Measurements from ENCODE around the gene ATXN1. TPM values are rescaled to one million over a fixed set of nuclear protein-coding genes. Genes with fewer than 3 reads are reported as not detected.

ATXN1 gene
- polyA plus RNA-seq, 1 of the 3 experiments (the other 2 are of a cell fraction), result 7.9 TPM

- peaks cover 0 to 43% of the 10 kb centered on the region in 2 experiments; a peak in 2 of 4 replicates for H3K4me1 ChIP-seq (ENCODE audit: control insufficient read depth in 1 of 2, insufficient read depth in 2 of 2, low read depth in 1 of 2, low read length in 1 of 2)
- H3K27me3 ChIP-seq (ENCODE audit: insufficient read depth), result no peaks in the 10 kb centered on the region
- no peaks in the 10 kb centered on the region for H3K79me2 ChIP-seq (ENCODE audit: insufficient read depth)
- no peaks in the 10 kb centered on the region for H3K9me2 ChIP-seq
- 97% methylated on average over 3 of the region's 3 CpGs for WGBS (ENCODE audit: low lambda C conversion rate)
- DNase-seq, result no peak
- H3K9ac ChIP-seq, result no peak overlapping the region
- no peaks in the 10 kb centered on the region for H3K9me3 ChIP-seq
- H4K20me1 ChIP-seq (ENCODE audit: insufficient read depth), result no peaks in the 10 kb centered on the region
- ChIA-PET CTCF (interaction anchor here (0.8 to 4.2 kb wide), 6 partner anchors 10 to 42 kb away, joined by 4 to 23 read pairs (median 8); no protein-coding TSS in a partner anchor), POLR2A (interaction anchor here (0.6 kb wide), 1 partner anchor 30 kb away, joined by 3 read pairs; no protein-coding TSS in a partner anchor)
- H3K4me2 ChIP-seq, result no peak overlapping the region
- H3K4me3 ChIP-seq (ENCODE audit: low read depth in 2 of 2, low read length in 1 of 2), result no peak overlapping the region
- H2AFZ ChIP-seq (ENCODE audit: low read depth), result no peak overlapping the region
- H3F3A ChIP-seq (replicated peaks; ENCODE audit: insufficient read depth), result peaks cover 5% of the 10 kb centered on the region
- TF ChIP-seq RFX5 (IDR thresholded peaks at IDR 0.05; ENCODE audit: low read length) (no peak), RAD21 (IDR thresholded peaks at IDR 0.05; ENCODE audit: low read length) (no peak), EP300 (IDR thresholded peaks at IDR 0.05; ENCODE audit: borderline replicate concordance in 1 of 2, low read depth in 1 of 2, low read length in 1 of 2) (no peak), FOXJ3 (CRISPR knock-in tag; IDR thresholded peaks at IDR 0.05) (no peak), RCOR1 (IDR thresholded peaks at IDR 0.05; ENCODE audit: low read length) (no peak), POLR2AphosphoS5 (IDR thresholded peaks at IDR 0.05; ENCODE audit: low read depth, low read length) (no peak), MEF2A (IDR thresholded peaks at IDR 0.05; ENCODE audit: borderline replicate concordance, low read depth) (no peak), CHD2 (IDR thresholded peaks at IDR 0.05; ENCODE audit: low read length, partially characterized antibody) (no peak), JUND (IDR thresholded peaks at IDR 0.05) (no peak), GATA2 (CRISPR knock-in tag; IDR thresholded peaks at IDR 0.05) (no peak), MXI1 (IDR thresholded peaks at IDR 0.05; ENCODE audit: low read depth, low read length) (no peak), NFIC (IDR thresholded peaks at IDR 0.05; ENCODE audit: borderline replicate concordance) (no peak), SMC3 (IDR thresholded peaks at IDR 0.05; ENCODE audit: low read depth, low read length) (no peak), IRF3 (IDR thresholded peaks at IDR 0.05; ENCODE audit: low read depth, low read length) (no peak)
- no peaks in the 10 kb centered on the region for H3K36me3 ChIP-seq (replicated peaks in 1 of 2; ENCODE audit: control insufficient read depth in 1 of 2, insufficient read depth in 2 of 2, low read length in 1 of 2)
- peak overlapping the region in 1 of 2 experiments; percentile 80; a peak in 2 of 4 replicates for H3K27ac ChIP-seq (ENCODE audit: low read depth in 2 of 2, low read length in 1 of 2)
These were observed 393.7 kb downstream of the ATXN1 start for GRCh38 chr6:16367571-16367970.

GRCh38 chr6:16363749-16364148 lies 397.5 kb downstream of the ATXN1 start:
- TF ChIP-seq GABPA (IDR thresholded peaks at IDR 0.05; ENCODE audit: low read depth), result no peak
- TF ChIP-seq MAX (IDR thresholded peaks at IDR 0.05; ENCODE audit: low read depth), result no peak
- no peak for TF ChIP-seq RCOR1 (IDR thresholded peaks at IDR 0.05; ENCODE audit: low read length)
- TF ChIP-seq CTCF (IDR thresholded peaks at IDR 0.05), result no peak
- no peak for TF ChIP-seq SIN3A (IDR thresholded peaks at IDR 0.05; ENCODE audit: borderline replicate concordance, low read depth, low read length)
- TF ChIP-seq FOSL2 (IDR thresholded peaks at IDR 0.05; ENCODE audit: borderline replicate concordance, low read depth), result no peak
- no peak for TF ChIP-seq GATA2 (CRISPR knock-in tag; IDR thresholded peaks at IDR 0.05)
- TF ChIP-seq RAD21 (IDR thresholded peaks at IDR 0.05; ENCODE audit: low read length), result no peak
- Histone ChIP-seq H3F3A (replicated peaks; ENCODE audit: insufficient read depth) (peaks cover 2% of the 10 kb centered on the region), H3K27ac (ENCODE audit: low read depth in 2 of 2, low read length in 1 of 2) (peak overlapping the region in 1 of 2 experiments; percentile 75; a peak in 2 of 4 replicates), H3K9ac (no peak overlapping the region), H4K20me1 (ENCODE audit: insufficient read depth) (no peaks in the 10 kb centered on the region), H3K4me2 (no peak overlapping the region), H2AFZ (ENCODE audit: low read depth) (no peak overlapping the region), H3K4me1 (ENCODE audit: control insufficient read depth in 1 of 2, insufficient read depth in 2 of 2, low read depth in 1 of 2, low read length in 1 of 2) (peaks cover 0 to 35% of the 10 kb centered on the region in 2 experiments; a peak in 2 of 4 replicates), H3K79me2 (ENCODE audit: insufficient read depth) (no peaks in the 10 kb centered on the region), H3K9me3 (no peaks in the 10 kb centered on the region), H3K4me3 (ENCODE audit: low read depth in 2 of 2, low read length in 1 of 2) (no peak overlapping the region), H3K36me3 (replicated peaks in 1 of 2; ENCODE audit: control insufficient read depth in 1 of 2, insufficient read depth in 2 of 2, low read length in 1 of 2) (peaks cover 0 to 4% of the 10 kb centered on the region in 2 experiments), H3K27me3 (ENCODE audit: insufficient read depth) (no peaks in the 10 kb centered on the region), H3K9me2 (no peaks in the 10 kb centered on the region)
- 96% methylated on average over 4 of the region's 4 CpGs for WGBS (ENCODE audit: low lambda C conversion rate)
- ChIA-PET POLR2A (no interaction called here), CTCF (no interaction called here)
- no peak for DNase-seq

Measured in SK-N-SH (cell line).